ENCODE results near the gene BAZ2A.

BAZ2A gene

GRCh38 chr12:56645717-56646446 is 15.8 kb upstream of the BAZ2A start, which contains the start of gene ATP5F1B:
ATP5F1B (minus strand) TSS chr12:56645984; CDS start chr12:56645963, 21 bp downstream.
- Histone ChIP-seq H3K36me3 (ENCODE audit: control insufficient read depth, low read length) (peaks cover 44% of the 10 kb centered on the region), H3F3A (ENCODE audit: control insufficient read depth, insufficient read depth) (peaks cover 23% of the 10 kb centered on the region), H3K27ac (ENCODE audit: low read depth, low read length) (peak within 1 kb of the TSS; percentile 78), H3K4me1 (ENCODE audit: control insufficient read depth, low read length) (peaks cover 28% of the 10 kb centered on the region), H3K9me3 (ENCODE audit: control insufficient read depth, insufficient read depth, low read length) (no peaks in the 10 kb centered on the region), H3K4me2 (ENCODE audit: low read length) (peak within 1 kb of the TSS; percentile 96), H3K27me3 (ENCODE audit: control insufficient read depth, low read length) (no peaks in the 10 kb centered on the region), H3K4me3 (ENCODE audit: low read length) (peak within 1 kb of the TSS; percentile 98), H4K20me1 (ENCODE audit: control insufficient read depth, insufficient read depth, low read depth, low read length) (peaks cover 17% of the 10 kb centered on the region), H3K79me2 (ENCODE audit: control insufficient read depth, low read length) (peaks cover 47% of the 10 kb centered on the region), H3K9me2 (replicated peaks; ENCODE audit: control insufficient read depth, low read length) (no peaks in the 10 kb centered on the region)
- TF ChIP-seq CTCF (IDR thresholded peaks at IDR 0.05; ENCODE audit: low read depth, low read length, poor library complexity, severe bottlenecking) (no peak), EZH2phosphoT487 (IDR thresholded peaks at IDR 0.05; ENCODE audit: borderline replicate concordance, low read length) (no peak)

GRCh38 chr12:56645201-56645716 is 15.1 kb upstream of the BAZ2A start:
- Histone ChIP-seq H4K20me1 (ENCODE audit: control insufficient read depth, insufficient read depth, low read depth, low read length) (peaks cover 17% of the 10 kb centered on the region), H3K27me3 (ENCODE audit: control insufficient read depth, low read length) (no peaks in the 10 kb centered on the region), H3K27ac (ENCODE audit: low read depth, low read length) (peak overlapping the region; percentile 78), H3K4me1 (ENCODE audit: control insufficient read depth, low read length) (peaks cover 28% of the 10 kb centered on the region), H3K4me3 (ENCODE audit: low read length) (peak overlapping the region; percentile 98), H3K4me2 (ENCODE audit: low read length) (peak overlapping the region; percentile 83), H3K9me2 (replicated peaks; ENCODE audit: control insufficient read depth, low read length) (no peaks in the 10 kb centered on the region), H3F3A (ENCODE audit: control insufficient read depth, insufficient read depth) (peaks cover 26% of the 10 kb centered on the region), H3K36me3 (ENCODE audit: control insufficient read depth, low read length) (peaks cover 50% of the 10 kb centered on the region), H3K79me2 (ENCODE audit: control insufficient read depth, low read length) (peaks cover 47% of the 10 kb centered on the region), H3K9me3 (ENCODE audit: control insufficient read depth, insufficient read depth, low read length) (no peaks in the 10 kb centered on the region)
- no peak for TF ChIP-seq EZH2phosphoT487 (IDR thresholded peaks at IDR 0.05; ENCODE audit: borderline replicate concordance, low read length)
- no peak for TF ChIP-seq CTCF (IDR thresholded peaks at IDR 0.05; ENCODE audit: low read depth, low read length, poor library complexity, severe bottlenecking)

- H3K9me3 ChIP-seq (ENCODE audit: control insufficient read depth, insufficient read depth, low read length) = no peaks in the 10 kb centered on the region
- H3F3A ChIP-seq (ENCODE audit: control insufficient read depth, insufficient read depth) = peaks cover 31% of the 10 kb centered on the region
- peaks cover 47% of the 10 kb centered on the region for H3K79me2 ChIP-seq (ENCODE audit: control insufficient read depth, low read length)
- peaks cover 56% of the 10 kb centered on the region for H3K36me3 ChIP-seq (ENCODE audit: control insufficient read depth, low read length)
- peaks cover 17% of the 10 kb centered on the region for H4K20me1 ChIP-seq (ENCODE audit: control insufficient read depth, insufficient read depth, low read depth, low read length)
- TF ChIP-seq EZH2phosphoT487 (IDR thresholded peaks at IDR 0.05; ENCODE audit: borderline replicate concordance, low read length) = no peak
- TF ChIP-seq CTCF (IDR thresholded peaks at IDR 0.05; ENCODE audit: low read depth, low read length, poor library complexity, severe bottlenecking) = no peak
- no peaks in the 10 kb centered on the region for H3K9me2 ChIP-seq (replicated peaks; ENCODE audit: control insufficient read depth, low read length)
- H3K27ac ChIP-seq (ENCODE audit: low read depth, low read length) = peak overlapping the region; percentile 78
- peaks cover 28% of the 10 kb centered on the region for H3K4me1 ChIP-seq (ENCODE audit: control insufficient read depth, low read length)
- peak overlapping the region; percentile 98 for H3K4me3 ChIP-seq (ENCODE audit: low read length)
- peak overlapping the region; percentile 83 for H3K4me2 ChIP-seq (ENCODE audit: low read length)
- H3K27me3 ChIP-seq (ENCODE audit: control insufficient read depth, low read length) = no peaks in the 10 kb centered on the region
Observed at GRCh38 chr12:56644654-56645053, 14.5 kb upstream of the BAZ2A start.
